ENCODE data around the gene AACS. TPM values are rescaled to one million over a fixed set of nuclear protein-coding genes. Genes with fewer than 3 reads are reported as not detected.
A peak's percentile ranks its signal among the peaks of the same experiment; 100 is the strongest.
"Not testable (repeated sequence)": the region's sequence is repeated elsewhere in the genome, so short reads cannot be mapped to it uniquely, and the experiment has no call there.

The AACS gene
- total RNA-seq, 1 experiment from 2014 or later: 54.0 TPM

GRCh38 chr12:125112614-125113013 is 47.4 kb downstream of the AACS start:
- POLR2A ChIA-PET, H3K27ac Mint-ChIP-seq, H3K4me1 Mint-ChIP-seq: not testable (repeated sequence)

GRCh38 chr12:125113263-125113662 is 48.0 kb downstream of the AACS start:
- Mint-ChIP-seq H3K9me3 (0 out of 2 replicates have a peak, but pooled peaks cover 3% of the 10 kb centered on the region), H3K27ac (peak overlapping the region; percentile 45), H3K4me3 (no peak overlapping the region), H3K27me3 (ENCODE audit: low read depth) (no peaks in the 10 kb centered on the region), H3K36me3 (peaks cover 49% of the 10 kb centered on the region), H3K4me1 (no peaks in the 10 kb centered on the region)
- ChIA-PET POLR2A (no interaction called here), CTCF (no interaction called here)
- no peak for DNase-seq (ENCODE audit: low spot score)
- ATAC-seq: no peak
- TF ChIP-seq ZNF425 (CRISPR knock-in tag; conservative IDR thresholded peaks at IDR 0.05) (no peak), NFATC4 (CRISPR knock-in tag; IDR thresholded peaks at IDR 0.05) (no peak), SMAD4 (CRISPR knock-in tag; IDR thresholded peaks at IDR 0.05) (no peak), IRF1 (CRISPR knock-in tag; IDR thresholded peaks at IDR 0.05) (no peak), FOXP1 (CRISPR knock-in tag; IDR thresholded peaks at IDR 0.05; ENCODE audit: borderline replicate concordance) (no peak), NR3C1 (CRISPR knock-in tag; conservative IDR thresholded peaks at IDR 0.05; ENCODE audit: low read depth) (no peak), OVOL2 (CRISPR knock-in tag; IDR thresholded peaks at IDR 0.05; ENCODE audit: borderline replicate concordance) (no peak), ATF2 (CRISPR knock-in tag; IDR thresholded peaks at IDR 0.05; ENCODE audit: borderline replicate concordance, low read depth) (no peak), ZNF232 (CRISPR knock-in tag; IDR thresholded peaks at IDR 0.05) (no peak), CBFB (CRISPR knock-in tag; IDR thresholded peaks at IDR 0.05; ENCODE audit: low read depth) (no peak), ZNF416 (CRISPR knock-in tag; IDR thresholded peaks at IDR 0.05) (no peak), TEAD4 (CRISPR knock-in tag; IDR thresholded peaks at IDR 0.05) (no peak), ATF1 (CRISPR knock-in tag; IDR thresholded peaks at IDR 0.05) (no peak), ESRRA (CRISPR knock-in tag; IDR thresholded peaks at IDR 0.05; ENCODE audit: borderline replicate concordance) (no peak), ARID4B (CRISPR knock-in tag; IDR thresholded peaks at IDR 0.05; ENCODE audit: borderline replicate concordance) (no peak), SMAD3 (CRISPR knock-in tag; IDR thresholded peaks at IDR 0.05; ENCODE audit: borderline replicate concordance) (no peak), ZNF263 (CRISPR knock-in tag; IDR thresholded peaks at IDR 0.05; ENCODE audit: low read depth) (no peak)

More at GRCh38 chr12:125112614-125113013, 47.4 kb downstream of the AACS start:
- peaks cover 44% of the 10 kb centered on the region for H3K36me3 Mint-ChIP-seq
- ATAC-seq; H3K9me3 Mint-ChIP-seq; H3K4me3 Mint-ChIP-seq; DNase-seq (ENCODE audit: low spot score); H3K27me3 Mint-ChIP-seq (ENCODE audit: low read depth): not testable (repeated sequence)
- CTCF ChIA-PET: interaction anchor here (1.4 kb wide), 1 partner anchor 10 kb away, joined by 3 read pairs; no protein-coding TSS in a partner anchor

All from WTC11 (cell line).